Measurements from ENCODE around the gene MPLKIP. TPM values are rescaled to one million over a fixed set of nuclear protein-coding genes. Genes with fewer than 3 reads are reported as not detected.

Gene MPLKIP
- total and polyA plus RNA-seq, 2 of the 4 experiments (the other 2 are of a cell fraction): 12.7 to 28.9 TPM

GRCh38 chr7:40133561-40134427 is 628 bp downstream of the MPLKIP start:
- H2AFZ ChIP-seq (replicated peaks; ENCODE audit: low read length, poor library complexity): peak overlapping the region; percentile 99
- no peaks in the 10 kb centered on the region; the same call in 1 of the 2 replicates for H3K36me3 ChIP-seq (ENCODE audit: control insufficient read depth, insufficient read depth, low read length)
- H3K23ac ChIP-seq (ENCODE audit: low read depth, low read length): peak overlapping the region; percentile 15; the same call in 1 of the 2 replicates
- peaks cover 6 to 34% of the 10 kb centered on the region in 2 experiments; a peak in 3 of 4 replicates for H3K79me1 ChIP-seq (ENCODE audit: low read depth in 1 of 2, low read length in 2 of 2)
- H3K4me2 ChIP-seq (ENCODE audit: low read depth, low read length): peak overlapping the region; percentile 99
- peak overlapping the region in 1 of 2 experiments; percentile 64; a peak in 2 of 4 replicates for H4K8ac ChIP-seq (ENCODE audit: low read depth in 2 of 2, low read length in 2 of 2)
- no peak overlapping the region for H2BK15ac ChIP-seq (ENCODE audit: low read depth, low read length)
- in situ Hi-C loops (cut with MboI; ENCODE audit: low sequenced_read_pairs): no loop called here
- H3K4me1 ChIP-seq (ENCODE audit: control insufficient read depth, insufficient read depth, low read length): no peaks in the 10 kb centered on the region
- peak overlapping the region; percentile 74 for H3K56ac ChIP-seq (ENCODE audit: extremely low read depth, insufficient read depth, low read length)
- H3K4ac ChIP-seq (ENCODE audit: low read depth, low read length): peak overlapping the region; percentile 0; the same call in 1 of the 2 replicates
- 0 out of 2 replicates have a peak overlapping the region, but pooled peaks have one; percentile 8 for H4K91ac ChIP-seq (ENCODE audit: insufficient read depth, low read depth, low read length)
- BruUV-seq (replicated peaks): TSS peak; percentile 68
- CTCF ChIA-PET: interaction anchor here (0.6 kb wide), 1 partner anchor 176 kb away, joined by 8 read pairs; no protein-coding TSS in a partner anchor
- no peak overlapping the region for H2BK120ac ChIP-seq (ENCODE audit: low read depth, low read length)
- no peaks in the 10 kb centered on the region for H4K20me1 ChIP-seq (ENCODE audit: insufficient read depth, low read length)
- no peaks in the 10 kb centered on the region; the same call in 1 of the 2 replicates for H3K9me1 ChIP-seq (ENCODE audit: insufficient read depth, low read length)
- dilution Hi-C loops (cut with HindIII; ENCODE audit: low sequenced_read_pairs, unreplicated experiment): no loop called here
- peak overlapping the region; percentile 75 for H3K9ac ChIP-seq (ENCODE audit: low read depth, low read length)
- peak overlapping the region; percentile 11 for H3K14ac ChIP-seq (replicated peaks; ENCODE audit: low read depth, low read length)
- peak overlapping the region; percentile 87 for H3K4me3 ChIP-seq (ENCODE audit: insufficient read depth, low read depth, low read length)
- H4K5ac ChIP-seq (ENCODE audit: low read depth, low read length): peak overlapping the region; percentile 3; the same call in 1 of the 2 replicates
- intact Hi-C loops (cut with micrococcal nuclease): loop anchor here (1.0 to 2.0 kb wide), 3 partner anchors 87 to 237 kb away; no protein-coding TSS in a partner anchor
- DNase-seq (peak; percentile 4), ATAC-seq (ENCODE audit: low read depth) (peak; percentile 59)
- H3K27me3 ChIP-seq (ENCODE audit: control insufficient read depth, insufficient read depth, low read length): no peaks in the 10 kb centered on the region
- WGBS, 2 experiments (ENCODE audit: extremely low coverage in 2 of 2, insufficient read length in 1 of 2): 0% methylated on average over 1 of the region's 36 CpGs; no CpG with 5 or more reads in 1 of the 2 experiments
- no peaks in the 10 kb centered on the region for H3K9me3 ChIP-seq (ENCODE audit: control insufficient read depth, insufficient read depth, low read length)
- H2BK20ac ChIP-seq (ENCODE audit: low read depth, low read length): no peak overlapping the region
- peak overlapping the region; percentile 75 for H3K27ac ChIP-seq (ENCODE audit: insufficient read depth, low read length)
- H3K18ac ChIP-seq (ENCODE audit: low read depth, low read length): no peak overlapping the region
- no peak overlapping the region for H2AK5ac ChIP-seq (ENCODE audit: low read depth, low read length)
- peak overlapping the region; percentile 90 for H2AK9ac ChIP-seq (replicated peaks; ENCODE audit: low read depth, low read length, poor library complexity)
- H2BK5ac ChIP-seq (ENCODE audit: low read depth, low read length, poor library complexity, severe bottlenecking): peak overlapping the region; percentile 41
- TF ChIP-seq SMC3 (IDR thresholded peaks at IDR 0.05; ENCODE audit: low read depth, low read length): no peak
- TF ChIP-seq RFX5 (IDR thresholded peaks at IDR 0.05; ENCODE audit: low read depth, low read length): no peak
- TF ChIP-seq CTCF (conservative IDR thresholded peaks at IDR 0.05; ENCODE audit: low read depth, low read length): 0 out of 2 replicates have a peak, but pooled peaks have one; percentile 0
- TF ChIP-seq ELK1 (IDR thresholded peaks at IDR 0.05; ENCODE audit: borderline replicate concordance, low read depth, low read length): no peak
- 0 out of 2 replicates have a peak, but pooled peaks have one; percentile 9 for TF ChIP-seq MXI1 (IDR thresholded peaks at IDR 0.05; ENCODE audit: borderline replicate concordance, low read depth, low read length)
- TF ChIP-seq MAFK (IDR thresholded peaks at IDR 0.05; ENCODE audit: low read depth, low read length): no peak
- TF ChIP-seq CEBPB (IDR thresholded peaks at IDR 0.05; ENCODE audit: low read depth, low read length): no peak
- POLR2A ChIA-PET (ENCODE audit: unreplicated experiment): interaction anchor here (0.6 kb wide), 2 partner anchors 17 to 233 kb away, joined by 4 to 12 read pairs; no protein-coding TSS in a partner anchor

Measured in IMR-90 (cell line).